NCI-H2081 (cell line): ENCODE results near the gene PRPF18.

Experiments
- DNase-seq, 2 experiments: peaks; one replicate each; lab custom pipeline; 2025; lab: John Stamatoyannopoulos, UW

PRPF18 gene

DNA sequence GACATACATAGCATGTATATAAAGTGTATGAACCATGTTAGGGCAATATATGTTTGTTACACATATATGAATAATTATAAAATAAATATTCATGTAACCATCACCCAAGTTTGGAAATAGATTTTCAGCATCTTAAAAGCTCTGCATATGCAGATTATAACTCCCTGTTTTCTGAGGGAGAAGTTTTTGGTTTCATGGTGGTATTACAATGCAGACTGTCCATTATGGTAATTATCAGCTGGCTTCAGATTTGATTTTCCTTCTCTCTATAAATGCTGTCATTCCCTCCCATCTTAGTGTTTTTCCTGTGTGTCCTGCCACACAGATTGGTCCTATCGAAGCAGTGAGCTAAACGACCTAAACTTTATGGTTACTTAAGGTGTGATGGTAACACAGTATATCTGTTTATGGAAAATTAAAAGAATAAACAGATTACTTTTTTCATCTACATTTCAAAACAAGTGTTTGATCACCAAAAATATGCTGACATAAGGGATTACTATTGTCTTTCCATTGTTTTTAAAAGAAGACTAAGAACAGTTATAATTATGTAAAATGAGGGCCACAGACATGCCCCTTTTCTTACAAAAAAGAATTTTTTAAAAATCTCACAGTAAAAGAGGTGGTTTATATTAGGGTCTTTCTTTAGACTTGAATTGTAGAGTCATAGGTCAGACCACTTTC lies 17.7 kb downstream of the PRPF18 start:
- DNase-seq = no peak

DNA sequence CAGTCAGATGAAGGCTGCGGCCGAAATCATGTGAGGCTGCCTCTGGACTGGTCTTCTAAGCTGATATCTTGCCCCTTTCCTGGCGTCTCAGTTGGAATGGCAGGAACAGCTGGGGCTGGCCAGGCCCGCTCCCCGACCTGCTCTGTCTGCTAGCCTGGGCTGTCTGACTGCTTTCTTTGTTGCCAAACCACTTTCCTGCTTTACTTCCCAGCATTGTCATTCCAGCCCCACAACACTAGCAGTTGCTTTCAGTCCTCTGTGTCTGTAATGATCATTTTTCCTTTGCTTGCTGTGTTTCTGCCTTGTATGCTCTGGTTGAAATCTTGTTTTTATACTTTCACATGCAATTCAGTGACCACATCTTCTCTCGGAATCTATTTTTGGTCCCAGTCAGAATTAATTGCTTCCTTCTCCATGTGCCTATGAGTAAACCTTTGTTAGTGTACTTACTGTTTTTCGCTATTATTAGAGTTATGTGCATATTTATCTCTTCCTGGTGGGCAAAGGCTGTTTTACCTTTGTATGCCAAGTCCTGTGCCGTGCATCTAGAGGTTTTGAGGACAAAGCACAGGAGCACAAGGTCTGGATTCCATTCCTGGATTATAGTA lies 21.6 kb downstream of the PRPF18 start:
- no peak for DNase-seq

DNA sequence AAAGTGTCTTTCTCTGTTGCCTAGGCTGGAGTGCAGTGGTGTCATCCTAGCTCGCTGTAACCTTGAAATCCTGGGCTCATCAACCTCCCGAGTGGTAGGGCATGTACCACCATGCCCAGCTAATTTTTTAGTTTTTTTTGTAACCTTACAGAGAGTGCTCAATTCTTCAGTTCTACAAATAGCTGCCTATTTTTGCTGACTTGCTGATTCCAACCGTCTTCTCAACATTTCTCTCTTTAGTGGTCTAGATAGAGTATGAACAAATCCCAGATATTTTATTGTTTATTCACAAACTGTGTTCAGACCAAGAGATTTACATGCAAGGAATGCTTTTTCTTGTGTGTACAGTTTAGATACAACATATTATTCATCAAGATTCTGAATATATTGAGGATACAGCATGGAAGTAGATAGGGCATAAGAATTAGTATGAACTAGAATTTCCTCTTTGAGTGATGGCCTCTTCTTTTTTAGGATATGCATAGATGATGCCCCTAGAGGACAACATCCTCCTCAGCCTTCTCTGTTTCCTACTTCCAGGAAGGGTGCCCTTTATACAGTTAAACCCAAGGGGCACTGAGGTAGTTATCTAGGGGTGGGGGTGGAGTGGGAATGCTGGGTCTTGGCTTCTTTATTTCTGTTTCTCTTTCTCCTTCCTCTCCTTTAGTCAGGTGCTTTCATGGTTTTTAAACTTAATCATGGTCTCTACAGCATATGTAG lies 26.0 kb downstream of the PRPF18 start:
- no peak for DNase-seq

DNA sequence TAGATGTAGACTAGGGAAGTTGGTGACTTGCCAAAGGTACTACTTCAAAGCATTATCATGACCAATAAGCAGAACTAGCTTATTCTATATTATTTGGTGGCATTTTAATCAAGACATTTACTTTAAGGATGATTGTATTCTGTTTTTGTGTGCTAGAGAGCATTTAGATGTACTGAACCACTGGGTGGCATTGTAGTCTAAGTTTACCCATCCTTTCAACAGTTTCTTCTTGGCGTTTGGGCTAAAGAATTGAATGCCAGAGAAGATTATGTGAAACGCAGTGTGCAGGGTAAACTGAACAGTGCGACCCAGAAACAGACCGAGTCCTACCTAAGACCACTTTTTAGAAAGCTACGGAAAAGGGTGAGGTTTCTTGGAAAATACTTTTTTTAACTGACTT lies 26.8 kb downstream of the PRPF18 start:
- peak in 1 of 2 experiments; percentile 5 for DNase-seq

DNA sequence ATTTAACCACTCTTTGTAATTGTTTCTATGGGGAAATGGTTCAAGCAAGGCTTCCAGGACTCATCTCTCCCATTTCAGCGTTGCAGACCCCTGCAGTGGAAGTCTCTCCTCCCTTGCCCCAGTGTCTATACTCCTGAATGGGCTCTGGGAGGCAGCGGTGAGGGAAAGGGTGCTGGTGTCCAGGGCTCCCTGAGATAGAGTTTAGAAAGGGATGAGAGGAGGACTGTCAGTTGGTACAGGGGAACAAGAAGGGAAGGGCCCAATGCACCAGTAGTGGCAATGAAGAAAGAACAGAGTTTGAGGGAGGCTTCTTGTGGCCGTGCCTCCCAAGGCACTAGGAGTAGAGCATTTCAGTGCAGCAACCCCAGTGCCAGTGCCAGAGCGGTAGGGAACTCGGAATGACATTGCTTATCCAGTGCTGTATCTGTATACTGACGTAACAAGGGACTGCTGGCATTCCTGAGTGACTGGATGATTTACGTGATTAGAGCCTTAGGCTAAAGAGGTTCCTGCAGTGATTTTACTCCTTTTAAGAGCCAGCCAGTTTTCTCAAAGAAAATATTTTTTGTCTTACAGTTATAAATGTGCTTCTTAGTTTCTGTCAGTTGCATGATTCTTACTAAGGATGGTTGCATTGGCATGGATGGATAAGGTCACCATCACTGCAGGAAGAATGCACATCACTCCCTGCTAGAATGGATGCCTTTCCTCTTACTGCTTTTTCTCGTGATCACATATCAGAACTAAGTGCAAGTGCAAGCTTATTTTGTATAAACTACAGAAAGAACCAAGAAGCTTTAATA lies 28.0 kb downstream of the PRPF18 start:
- DNase-seq = no peak

DNA sequence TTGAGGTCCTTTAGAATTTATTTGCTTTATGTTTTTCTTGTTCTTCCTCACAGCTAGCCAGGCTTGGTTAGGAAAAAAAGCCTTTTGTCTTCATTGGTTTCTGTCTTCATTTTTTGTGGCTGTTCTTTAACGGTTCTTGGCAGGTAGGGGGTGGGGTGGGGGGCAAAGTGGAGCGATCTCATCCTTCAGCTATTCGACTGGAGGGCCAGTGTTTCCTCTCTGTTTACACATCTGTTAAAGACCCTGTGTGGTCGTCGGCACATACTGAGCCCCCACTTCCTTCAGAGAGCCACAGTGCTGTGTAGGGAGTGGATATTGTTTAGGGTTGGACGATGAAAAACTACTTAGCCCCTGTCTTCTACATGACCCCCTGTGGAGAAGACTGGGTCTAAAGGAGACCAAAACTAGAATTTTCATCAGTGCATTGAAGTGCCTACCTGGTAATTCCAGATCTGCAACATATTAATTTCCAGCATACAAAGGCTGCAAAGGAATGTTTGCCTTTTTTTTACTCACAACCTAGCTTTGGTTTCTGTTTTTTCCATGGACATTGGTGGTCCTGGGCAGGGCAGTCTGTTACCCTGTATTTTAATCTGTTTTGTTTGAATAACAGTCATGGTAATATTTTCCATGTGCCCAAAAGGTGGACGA lies 29.0 kb downstream of the PRPF18 start:
- no peak for DNase-seq

DNA sequence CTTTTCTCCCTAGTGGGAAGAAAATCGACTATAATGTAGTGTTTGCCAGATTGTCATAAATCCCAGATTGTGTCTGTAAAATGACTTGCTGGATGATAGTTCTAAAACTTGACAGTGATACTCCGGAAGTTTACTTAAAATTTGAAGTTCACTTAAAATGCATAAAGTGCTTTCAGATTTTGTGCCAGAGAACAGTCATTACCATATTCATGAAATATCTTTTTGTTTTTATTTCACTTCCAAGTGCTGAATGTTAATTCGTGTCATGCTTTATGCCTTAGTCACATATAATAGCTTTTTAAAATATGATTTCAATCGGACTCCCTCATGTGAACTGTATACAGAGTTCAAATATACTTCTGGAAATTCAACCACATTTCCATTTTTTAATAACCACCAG lies 30.4 kb downstream of the PRPF18 start:
- no peak for DNase-seq

DNA sequence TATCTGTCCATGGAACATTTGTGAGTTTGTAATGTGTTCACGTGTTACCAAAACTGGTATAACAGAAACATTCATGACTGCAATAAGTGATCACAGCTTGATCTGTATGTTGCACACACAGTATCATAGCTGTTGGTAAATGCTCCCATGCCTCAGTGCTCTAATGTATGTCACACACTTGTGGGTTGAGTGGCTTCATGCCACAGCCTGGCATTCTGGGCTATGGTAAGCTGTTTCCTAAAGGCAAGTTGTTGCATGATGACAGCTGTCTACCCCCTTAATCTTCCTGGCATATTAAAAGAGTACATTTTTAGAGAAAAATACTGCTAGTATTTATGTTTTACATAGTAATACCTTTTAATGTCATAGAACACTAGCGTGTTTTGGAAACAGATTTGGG lies 35.2 kb downstream of the PRPF18 start:
- no peak for DNase-seq

DNA sequence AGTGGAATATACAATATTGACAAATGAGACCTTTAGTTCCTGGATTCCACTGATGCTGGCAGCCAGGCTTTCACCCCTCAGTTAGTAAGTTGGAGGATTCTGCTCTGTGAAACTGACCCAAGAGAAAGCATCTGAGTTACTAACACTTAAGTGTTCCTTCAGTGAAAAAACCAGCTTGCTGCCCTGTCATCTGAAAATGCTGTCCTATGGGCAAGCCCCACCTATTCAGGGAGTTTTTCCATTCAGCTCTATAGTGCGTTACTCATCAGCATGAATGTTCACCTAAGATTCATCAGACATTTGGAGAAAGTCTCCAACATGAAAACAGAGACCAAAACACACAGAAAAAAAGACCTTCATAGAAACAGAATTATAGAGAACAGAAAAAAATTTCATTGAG lies 37.9 kb downstream of the PRPF18 start:
- DNase-seq = no peak

DNA sequence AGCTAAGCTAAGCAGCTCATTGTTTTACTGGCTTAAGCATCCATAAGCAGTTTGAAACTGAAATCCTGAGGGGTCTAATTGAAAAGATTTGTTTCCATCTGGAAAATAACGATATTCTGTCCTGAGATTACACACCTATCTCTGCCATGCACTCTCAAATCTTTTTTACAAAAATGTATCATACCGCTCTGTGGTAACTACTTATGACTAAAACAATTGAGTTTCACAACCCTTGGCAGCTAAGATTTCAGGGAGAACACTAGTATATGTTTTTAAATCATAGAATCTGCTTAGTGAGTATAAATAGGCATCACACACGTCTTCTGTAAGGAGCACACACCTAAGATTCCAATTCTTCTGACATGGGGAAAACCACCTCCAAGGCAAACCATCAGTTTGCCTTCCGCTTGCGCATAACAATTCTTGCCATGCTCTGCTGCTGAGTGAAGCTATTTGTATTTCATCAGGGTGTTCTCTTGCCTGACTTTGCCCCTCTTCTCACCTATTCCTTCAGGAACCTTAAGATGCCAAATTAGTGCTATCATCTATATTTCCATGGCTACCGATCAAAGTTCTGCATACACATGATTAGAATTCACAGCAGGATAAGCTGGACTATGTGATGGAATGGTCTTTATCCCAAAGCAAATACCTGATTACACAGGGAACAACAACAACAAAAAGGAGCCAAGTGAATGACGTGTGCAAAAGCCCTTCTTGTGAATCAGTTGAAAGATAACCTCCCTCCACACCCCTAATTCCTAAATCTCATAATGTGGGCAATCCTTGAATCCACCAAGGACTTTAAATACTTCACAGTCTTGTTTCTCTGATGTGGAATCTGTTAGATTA lies 40.9 kb downstream of the PRPF18 start:
- no peak for DNase-seq

DNA sequence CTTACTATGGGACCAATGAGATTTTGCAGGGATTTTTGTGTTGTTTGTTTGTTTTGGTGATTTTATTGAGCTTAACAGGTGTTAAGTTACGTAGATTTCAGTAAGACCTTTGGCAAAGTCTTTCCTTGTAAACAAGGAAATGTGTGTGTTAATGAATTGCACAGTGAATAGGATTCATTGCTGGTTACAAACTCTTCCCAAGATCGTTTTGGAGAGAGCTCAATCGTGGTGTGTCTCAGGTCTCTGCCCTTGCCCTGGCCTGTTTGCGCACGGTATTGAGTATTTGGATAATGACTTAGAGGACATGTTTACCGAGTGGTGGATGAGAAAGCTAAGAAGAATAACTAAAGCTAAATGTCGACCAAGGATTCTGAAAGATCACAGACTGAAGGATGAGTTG lies 41.9 kb downstream of the PRPF18 start:
- no peak for DNase-seq

DNA sequence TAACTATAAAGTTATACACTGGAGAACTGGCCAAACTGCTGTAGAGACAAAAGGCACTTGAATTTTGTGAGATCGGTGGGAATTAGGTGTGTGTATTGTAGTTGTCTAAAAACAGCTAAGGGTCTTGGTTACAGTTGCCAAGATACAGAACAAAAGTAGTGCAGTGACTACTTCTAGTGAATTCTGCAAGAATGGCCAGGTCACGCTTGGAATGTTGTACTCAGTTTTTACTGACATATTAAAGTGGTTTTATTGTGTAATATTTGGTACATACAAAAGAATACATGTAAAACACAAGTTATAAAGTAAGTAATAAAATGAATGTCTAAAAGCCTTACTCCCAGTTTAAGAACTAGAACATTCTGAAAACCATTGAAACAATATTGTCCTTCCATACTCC lies 42.4 kb downstream of the PRPF18 start:
- no peak for DNase-seq

DNA sequence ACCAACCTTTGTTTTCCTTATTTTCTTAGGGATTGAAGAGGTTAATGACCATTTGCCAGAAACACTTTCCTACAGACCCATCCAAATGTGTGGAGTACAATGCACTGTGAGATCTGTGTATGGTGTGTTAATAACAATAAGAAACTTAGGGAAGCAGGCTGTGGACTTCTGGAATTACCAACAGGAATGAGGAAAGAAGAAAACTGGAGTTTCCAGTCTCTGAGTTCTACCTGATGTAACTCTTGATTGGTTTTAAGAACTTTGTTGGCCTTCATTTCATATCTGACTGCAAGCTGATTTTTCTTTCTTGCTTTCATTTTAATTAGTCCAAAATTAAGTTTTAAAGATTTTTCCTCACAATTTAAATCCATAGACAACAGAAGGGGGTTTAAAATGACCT lies 43.5 kb downstream of the PRPF18 start:
- no peak for DNase-seq

DNA sequence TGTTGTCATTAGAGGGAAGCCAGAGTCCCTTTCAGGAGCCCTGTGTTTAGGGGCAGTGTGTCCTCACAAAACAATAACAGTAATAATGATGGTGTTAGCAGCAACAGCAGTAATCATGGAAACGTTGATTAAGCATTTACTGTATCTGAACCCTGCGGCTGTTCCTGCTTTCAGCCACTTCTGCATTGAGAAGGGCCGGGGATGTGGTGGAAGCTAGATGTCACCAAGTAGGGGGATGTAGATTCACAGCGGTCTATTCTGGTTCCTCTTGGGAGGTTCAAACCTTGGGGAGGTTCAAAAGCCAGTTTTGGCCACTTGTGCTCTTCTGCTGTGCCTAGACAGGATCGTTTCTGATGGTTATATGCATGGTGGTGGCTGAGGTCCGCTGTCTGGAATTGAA lies 44.8 kb downstream of the PRPF18 start:
- DNase-seq = no peak

DNA sequence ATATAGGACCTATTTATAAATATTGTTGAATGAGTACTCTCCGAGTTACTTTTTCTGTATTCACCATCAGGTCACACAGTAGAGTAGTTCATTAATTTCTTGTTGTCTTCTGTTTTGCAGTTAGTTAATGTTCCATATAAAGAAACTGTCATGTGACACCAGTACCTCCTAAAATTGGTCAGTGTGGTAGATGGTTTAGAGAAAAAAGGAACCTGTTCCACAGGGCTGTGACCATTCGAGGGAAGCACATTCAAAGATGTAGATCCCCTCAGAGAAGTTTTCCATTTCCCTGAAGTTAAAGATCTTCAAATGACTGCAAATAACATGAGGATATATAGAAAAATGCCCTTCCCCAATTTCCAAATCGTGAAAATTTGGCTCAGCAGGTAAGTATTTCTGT lies 45.7 kb downstream of the PRPF18 start:
- no peak for DNase-seq

DNA sequence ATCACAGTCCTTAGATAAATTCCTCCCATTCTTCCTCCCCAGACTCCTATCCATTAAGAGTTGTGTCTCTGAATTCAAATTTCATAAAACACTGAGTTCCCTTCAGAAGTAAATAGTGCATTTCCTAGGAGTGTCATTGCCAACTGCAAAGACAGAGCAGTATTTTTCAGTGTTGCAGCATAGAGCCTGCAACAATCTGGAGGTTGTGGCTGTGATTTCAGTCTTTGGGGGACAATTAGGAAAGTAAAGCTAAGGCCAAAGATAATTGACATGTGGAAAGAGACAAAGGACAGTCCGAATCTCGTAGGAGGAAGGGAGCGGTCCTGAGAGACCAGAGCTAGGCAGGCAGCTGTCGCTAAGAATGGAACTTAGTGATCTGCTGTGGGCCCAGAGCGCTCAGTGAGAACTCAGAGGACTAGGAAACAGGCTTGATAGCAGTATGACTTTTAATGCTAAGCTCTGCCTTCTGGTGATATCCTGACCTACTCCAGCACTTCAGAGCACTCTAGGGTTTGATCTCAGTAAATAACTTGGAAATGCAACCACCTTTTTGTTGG lies 46.2 kb downstream of the PRPF18 start:
- DNase-seq = no peak

DNA sequence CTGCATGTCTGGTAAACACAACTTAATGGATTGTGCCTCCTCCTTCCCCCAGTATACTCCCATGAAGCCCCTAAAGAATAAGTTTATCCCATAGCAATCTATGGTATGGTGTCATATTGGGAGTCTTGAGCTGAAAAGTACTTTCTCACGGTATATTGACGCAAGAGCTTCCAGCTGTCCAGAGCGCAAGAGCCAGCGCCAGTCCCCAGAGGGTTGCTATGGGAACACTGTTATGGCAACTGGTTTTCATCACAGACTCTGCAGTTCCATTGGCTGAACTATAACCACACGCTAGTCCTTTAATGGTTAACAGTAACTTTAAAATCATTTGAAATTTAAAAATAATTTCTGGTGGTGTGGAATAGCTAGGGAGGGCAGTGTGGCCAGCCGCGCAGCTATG lies 46.9 kb downstream of the PRPF18 start:
- no peak for DNase-seq

DNA sequence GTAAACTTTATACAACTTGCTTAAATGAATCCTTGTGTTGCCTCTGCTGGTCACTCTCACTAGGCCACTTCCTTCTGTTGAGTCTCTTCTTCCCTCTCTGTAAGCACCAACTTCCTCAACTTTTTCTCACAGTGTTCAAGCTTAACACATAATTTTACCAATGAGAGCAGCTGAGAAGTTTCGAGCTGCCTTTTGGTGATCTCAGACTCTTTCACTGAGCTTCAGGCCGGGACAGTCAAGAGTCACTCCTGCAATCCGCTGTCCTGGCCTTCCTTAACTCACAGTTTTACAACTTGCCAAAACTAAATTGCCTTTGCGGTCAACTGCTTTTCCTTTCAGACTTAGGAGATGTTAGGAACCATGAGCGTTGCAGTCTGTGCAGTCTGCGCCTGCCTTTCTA lies 47.4 kb downstream of the PRPF18 start:
- DNase-seq = no peak

DNA sequence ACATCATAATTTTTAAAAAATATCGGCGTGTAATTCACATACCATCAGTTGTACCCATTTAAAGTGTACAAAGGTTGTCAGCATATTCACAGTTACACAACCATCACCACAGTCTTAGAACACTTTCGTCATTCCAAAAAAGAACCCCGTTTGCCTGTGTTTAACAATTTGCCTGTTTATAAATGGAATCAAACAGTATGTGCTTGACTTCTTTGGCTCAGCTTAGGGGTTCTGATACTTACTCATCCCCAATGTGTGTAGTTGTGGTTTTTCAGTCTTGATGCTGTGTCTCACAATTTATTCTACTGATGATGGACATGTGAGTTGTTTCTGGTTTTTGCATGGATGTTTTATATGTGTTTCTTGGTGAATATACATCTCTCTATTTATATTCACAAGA lies 50.0 kb downstream of the PRPF18 start:
- no peak for DNase-seq

DNA sequence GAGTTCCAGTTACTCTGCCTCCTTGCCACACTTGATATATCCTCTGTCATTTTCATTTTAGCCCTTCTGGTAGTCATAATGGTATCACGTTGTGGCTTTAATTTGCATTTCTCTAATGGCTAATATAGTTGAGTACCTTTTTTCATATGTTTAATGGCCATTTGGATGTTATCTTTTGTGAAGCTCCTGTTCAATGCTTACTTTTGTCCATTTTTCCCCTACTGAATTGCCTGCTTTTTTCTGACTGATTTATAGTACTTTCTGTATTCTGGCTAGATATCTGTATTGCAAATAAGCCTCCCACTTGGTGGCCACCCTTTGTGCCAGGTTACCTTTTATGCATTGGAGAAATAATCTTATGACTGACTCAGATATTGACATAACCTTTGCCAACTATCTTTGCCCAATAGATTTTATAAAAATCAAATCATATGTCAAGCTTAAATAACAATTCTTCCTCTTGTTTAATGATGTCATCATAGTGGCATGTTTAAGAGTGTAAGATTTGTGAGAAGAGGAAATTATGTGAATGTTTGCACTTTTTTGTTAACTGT lies 50.6 kb downstream of the PRPF18 start:
- DNase-seq = peak; percentile 22 to 45

DNA sequence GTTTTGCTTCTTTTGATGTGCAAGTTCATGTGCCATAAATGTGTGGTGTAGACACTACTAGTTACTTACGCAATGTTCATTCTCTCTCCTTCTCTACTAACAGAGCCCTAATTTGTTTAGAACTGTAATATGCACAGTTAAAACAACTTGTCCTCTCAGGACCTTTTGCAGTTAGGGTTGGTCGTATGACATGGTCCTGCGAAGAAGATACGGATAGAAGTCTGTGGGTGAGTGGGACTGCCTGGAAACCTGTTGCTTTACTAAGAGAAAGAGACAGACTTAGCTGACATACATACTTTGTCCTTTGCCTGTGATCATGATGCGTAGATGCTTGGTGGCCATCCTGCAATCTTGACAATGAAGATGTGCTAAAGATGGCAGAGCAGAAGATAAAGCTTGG lies 51.1 kb downstream of the PRPF18 start:
- DNase-seq = no peak
